Measurements from ENCODE around the gene CACNA1C. TPM values are rescaled to one million over a fixed set of nuclear protein-coding genes. Genes with fewer than 3 reads are reported as not detected.

Gene CACNA1C
- total and polyA plus RNA-seq, 2 of the 4 experiments (the other 2 are of a cell fraction), result 1.6 to 2.6 TPM

- H2AK9ac ChIP-seq (replicated peaks; ENCODE audit: low read depth, low read length, poor library complexity), result peak overlapping the region; percentile 45
- H3K9ac ChIP-seq (ENCODE audit: low read depth, low read length), result no peak overlapping the region
- peaks cover 19% of the 10 kb centered on the region for H3K9me1 ChIP-seq (ENCODE audit: insufficient read depth, low read length)
- no peaks in the 10 kb centered on the region for H4K20me1 ChIP-seq (ENCODE audit: insufficient read depth, low read length)
- peak overlapping the region; percentile 61 for H3K4ac ChIP-seq (ENCODE audit: low read depth, low read length)
- H2AK5ac ChIP-seq (ENCODE audit: low read depth, low read length), result peak overlapping the region; percentile 78; the same call in 1 of the 2 replicates
- H2BK5ac ChIP-seq (ENCODE audit: low read depth, low read length, poor library complexity, severe bottlenecking), result peak overlapping the region; percentile 48
- peak overlapping the region; percentile 58 for H4K91ac ChIP-seq (ENCODE audit: insufficient read depth, low read depth, low read length)
- H3K4me3 ChIP-seq (ENCODE audit: insufficient read depth, low read depth, low read length), result no peak overlapping the region
- H3K14ac ChIP-seq (replicated peaks; ENCODE audit: low read depth, low read length), result peak overlapping the region; percentile 34
- H2AFZ ChIP-seq (replicated peaks; ENCODE audit: low read length, poor library complexity), result peak overlapping the region; percentile 60
- intact Hi-C loops (cut with micrococcal nuclease), result no loop called here
- peaks cover 3 to 18% of the 10 kb centered on the region in 2 experiments; a peak in 3 of 4 replicates for H3K79me1 ChIP-seq (ENCODE audit: low read depth in 1 of 2, low read length in 2 of 2)
- H3K56ac ChIP-seq (ENCODE audit: extremely low read depth, insufficient read depth, low read length), result no peak overlapping the region
- peaks cover 19% of the 10 kb centered on the region for H3K4me1 ChIP-seq (ENCODE audit: control insufficient read depth, insufficient read depth, low read length)
- H3K27ac ChIP-seq (ENCODE audit: insufficient read depth, low read length), result peak overlapping the region; percentile 43
- peak overlapping the region; percentile 77 for H2BK120ac ChIP-seq (ENCODE audit: low read depth, low read length)
- no peak overlapping the region; the same call in 1 of the 2 replicates for H3K4me2 ChIP-seq (ENCODE audit: low read depth, low read length)
- BruUV-seq (replicated peaks), result no TSS peak
- dilution Hi-C loops (cut with HindIII; ENCODE audit: low sequenced_read_pairs, unreplicated experiment), result no loop called here
- 89% methylated on average over 3 of the region's 6 CpGs; no CpG with 5 or more reads in 1 of the 2 experiments for WGBS, 2 experiments (ENCODE audit: extremely low coverage in 2 of 2, insufficient read length in 1 of 2)
- ChIA-PET POLR2A (ENCODE audit: unreplicated experiment) (no interaction called here), CTCF (no interaction called here)
- peak overlapping the region; percentile 75 for H2BK20ac ChIP-seq (ENCODE audit: low read depth, low read length)
- TF ChIP-seq, protein P1, sequence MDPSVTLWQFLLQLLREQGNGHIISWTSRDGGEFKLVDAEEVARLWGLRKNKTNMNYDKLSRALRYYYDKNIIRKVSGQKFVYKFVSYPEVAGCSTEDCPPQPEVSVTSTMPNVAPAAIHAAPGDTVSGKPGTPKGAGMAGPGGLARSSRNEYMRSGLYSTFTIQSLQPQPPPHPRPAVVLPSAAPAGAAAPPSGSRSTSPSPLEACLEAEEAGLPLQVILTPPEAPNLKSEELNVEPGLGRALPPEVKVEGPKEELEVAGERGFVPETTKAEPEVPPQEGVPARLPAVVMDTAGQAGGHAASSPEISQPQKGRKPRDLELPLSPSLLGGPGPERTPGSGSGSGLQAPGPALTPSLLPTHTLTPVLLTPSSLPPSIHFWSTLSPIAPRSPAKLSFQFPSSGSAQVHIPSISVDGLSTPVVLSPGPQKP (IDR thresholded peaks at IDR 0.05; ENCODE audit: borderline replicate concordance, low read depth, low read length), result no peak
- TF ChIP-seq CTCF (conservative IDR thresholded peaks at IDR 0.05; ENCODE audit: low read depth, low read length) (no peak), POLR2A (IDR thresholded peaks at IDR 0.05; ENCODE audit: low read depth, low read length) (no peak), MXI1 (IDR thresholded peaks at IDR 0.05; ENCODE audit: borderline replicate concordance, low read depth, low read length) (no peak)
- in situ Hi-C loops (cut with MboI; ENCODE audit: low sequenced_read_pairs), result no loop called here
- peak overlapping the region; percentile 42; the same call in 2 of the 3 replicates for H2BK15ac ChIP-seq (ENCODE audit: low read depth, low read length)
- H4K8ac ChIP-seq (ENCODE audit: low read depth in 2 of 2, low read length in 2 of 2), result peak overlapping the region in 1 of 2 experiments; percentile 62; a peak in 1 of 4 replicates
- H3K36me3 ChIP-seq (ENCODE audit: control insufficient read depth, insufficient read depth, low read length), result no peaks in the 10 kb centered on the region
- H3K18ac ChIP-seq (ENCODE audit: low read depth, low read length), result peak overlapping the region; percentile 21; the same call in 1 of the 2 replicates
- H4K5ac ChIP-seq (ENCODE audit: low read depth, low read length), result no peak overlapping the region
- H3K9me3 ChIP-seq (ENCODE audit: control insufficient read depth, insufficient read depth, low read length), result no peaks in the 10 kb centered on the region
- no peak for DNase-seq
- 0 out of 2 replicates have a peak overlapping the region, but pooled peaks have one; percentile 0 for H3K23ac ChIP-seq (ENCODE audit: low read depth, low read length)
- ATAC-seq (ENCODE audit: low read depth), result no peak
- no peaks in the 10 kb centered on the region for H3K27me3 ChIP-seq (ENCODE audit: control insufficient read depth, insufficient read depth, low read length)
These were observed 101.7 kb downstream of the CACNA1C start for GRCh38 chr12:2154521-2154920.

Data from IMR-90 (cell line).